Fibroblast of lung (primary cell): ENCODE results near the gene ALPP.
A peak's percentile ranks its signal among the peaks of the same experiment; 100 is the strongest.

Source experiments
- EZH2 ChIP-seq: IDR thresholded peaks from 2 replicates; pipeline ENCODE4 v1.5.1; 2012; ENCODE audit warnings: low read length, control low read depth, mild to moderate bottlenecking; ENCODE audit errors: missing control alignments
- TF ChIP-seq, protein P1 (sequence below), 2 donors: IDR thresholded peaks in 1 of 2; conservative IDR thresholded peaks in 1 of 2; 1 replicate in 1 of 2; 2 replicates in 1 of 2; pipeline ENCODE4 v1.5.1; 2011 to 2012; ENCODE audit warnings: low read length in 2 of 2, control low read depth in 1 of 2, inconsistent platforms in 1 of 2, low read depth in 1 of 2, mild to moderate bottlenecking in 1 of 2

GRCh38 chr2:232388324-232388891, 9.9 kb downstream of the ALPP start:
- TF ChIP-seq, protein P1, sequence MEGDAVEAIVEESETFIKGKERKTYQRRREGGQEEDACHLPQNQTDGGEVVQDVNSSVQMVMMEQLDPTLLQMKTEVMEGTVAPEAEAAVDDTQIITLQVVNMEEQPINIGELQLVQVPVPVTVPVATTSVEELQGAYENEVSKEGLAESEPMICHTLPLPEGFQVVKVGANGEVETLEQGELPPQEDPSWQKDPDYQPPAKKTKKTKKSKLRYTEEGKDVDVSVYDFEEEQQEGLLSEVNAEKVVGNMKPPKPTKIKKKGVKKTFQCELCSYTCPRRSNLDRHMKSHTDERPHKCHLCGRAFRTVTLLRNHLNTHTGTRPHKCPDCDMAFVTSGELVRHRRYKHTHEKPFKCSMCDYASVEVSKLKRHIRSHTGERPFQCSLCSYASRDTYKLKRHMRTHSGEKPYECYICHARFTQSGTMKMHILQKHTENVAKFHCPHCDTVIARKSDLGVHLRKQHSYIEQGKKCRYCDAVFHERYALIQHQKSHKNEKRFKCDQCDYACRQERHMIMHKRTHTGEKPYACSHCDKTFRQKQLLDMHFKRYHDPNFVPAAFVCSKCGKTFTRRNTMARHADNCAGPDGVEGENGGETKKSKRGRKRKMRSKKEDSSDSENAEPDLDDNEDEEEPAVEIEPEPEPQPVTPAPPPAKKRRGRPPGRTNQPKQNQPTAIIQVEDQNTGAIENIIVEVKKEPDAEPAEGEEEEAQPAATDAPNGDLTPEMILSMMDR (conservative IDR thresholded peaks at IDR 0.05 in 1 of 2, IDR thresholded peaks at IDR 0.05 in 1 of 2; ENCODE audit: low read depth in 1 of 2, low read length in 2 of 2): no peak
- TF ChIP-seq EZH2: peak; percentile 83
